Measurements from ENCODE around the gene ZNF425. TPM values are rescaled to one million over a fixed set of nuclear protein-coding genes. Genes with fewer than 3 reads are reported as not detected.

Gene ZNF425
- total RNA-seq, 1 donor from 2014 or later: 4.9 TPM

- H3K27ac Mint-ChIP-seq (ENCODE audit: unreplicated experiment): no peak overlapping the region
- TF ChIP-seq CTCF (conservative IDR thresholded peaks at IDR 0.05): no peak
- H3K9me3 Mint-ChIP-seq: no peaks in the 10 kb centered on the region
- H3K4me3 Mint-ChIP-seq: no peak overlapping the region
- DNase-seq (ENCODE audit: low read depth, low spot score): no peak
- no peaks in the 10 kb centered on the region for H3K4me1 Mint-ChIP-seq
- H3K36me3 Mint-ChIP-seq (ENCODE audit: low read depth): peaks cover 2% of the 10 kb centered on the region
- H3K27me3 Mint-ChIP-seq (ENCODE audit: low read depth): no peaks in the 10 kb centered on the region
Measured at GRCh38 chr7:149053885-149054284, 72.2 kb downstream of the ZNF425 start.

GRCh38 chr7:149053384-149053783, 72.7 kb downstream of the ZNF425 start:
- Mint-ChIP-seq H3K27me3 (ENCODE audit: low read depth) (no peaks in the 10 kb centered on the region), H3K9me3 (no peaks in the 10 kb centered on the region), H3K4me1 (no peaks in the 10 kb centered on the region), H3K27ac (ENCODE audit: unreplicated experiment) (no peak overlapping the region), H3K4me3 (no peak overlapping the region), H3K36me3 (ENCODE audit: low read depth) (peaks cover 2% of the 10 kb centered on the region)
- DNase-seq (ENCODE audit: low read depth, low spot score): no peak
- no peak for TF ChIP-seq CTCF (conservative IDR thresholded peaks at IDR 0.05)

Other genes with a start within 250 kb of the ZNF425 start
- 105 and 106 TPM in 2 replicates for gene EZH2, start 242.0 kb downstream of the ZNF425 start, total RNA-seq
- 151 and 154 TPM in 2 replicates for gene PDIA4, start 97.8 kb downstream of the ZNF425 start, total RNA-seq
- gene ZNF786, start 35.6 kb downstream of the ZNF425 start, total RNA-seq: 16.2 and 17.1 TPM in 2 replicates
- gene ZNF398, start 21.1 kb upstream of the ZNF425 start, total RNA-seq: 19.6 and 20.2 TPM in 2 replicates
- gene ZNF282, start 69.2 kb upstream of the ZNF425 start, total RNA-seq: 31.8 TPM in 2 replicates
- gene ZNF212, start 113.3 kb upstream of the ZNF425 start, total RNA-seq: 15.8 and 15.9 TPM in 2 replicates
- gene ZNF783, start 135.9 kb upstream of the ZNF425 start, total RNA-seq: 15.3 and 18.0 TPM in 2 replicates

Data from neural crest cell (in vitro differentiated cells).